HEK293 (cell line): ENCODE measurements around the gene ZDHHC13.

Source experiments
- ZFP37 ChIP-seq: fragments of 450-650 bp; formaldehyde crosslinking; IDR thresholded peaks from 2 replicates; pipeline ENCODE4 v1.5.1; 2016; ENCODE audit warnings: missing biosample characterization, missing genetic modification characterization
- ZNF133 ChIP-seq: fragments of 450-650 bp; formaldehyde crosslinking; IDR thresholded peaks from 2 replicates; pipeline ENCODE4 v1.5.1; 2016; ENCODE audit warnings: missing biosample characterization, missing genetic modification characterization
- ZNF211 ChIP-seq: fragments of 450-650 bp; formaldehyde crosslinking; IDR thresholded peaks from 2 replicates; pipeline ENCODE4 v1.5.1; 2016; ENCODE audit warnings: low read depth, missing biosample characterization, missing genetic modification characterization
- ZNF23 ChIP-seq: fragments of 450-650 bp; formaldehyde crosslinking; IDR thresholded peaks from 2 replicates; pipeline ENCODE4 v1.5.1; 2016; ENCODE audit warnings: missing biosample characterization, missing genetic modification characterization, borderline replicate concordance
- TF ChIP-seq, protein P1 (sequence below): fragments of 450-650 bp; formaldehyde crosslinking; IDR thresholded peaks from 2 replicates; pipeline ENCODE4 v1.5.1; 2016; ENCODE audit warnings: missing biosample characterization, missing genetic modification characterization, borderline replicate concordance
- TF ChIP-seq, protein P2 (sequence below): fragments of 450-650 bp; formaldehyde crosslinking; IDR thresholded peaks from 2 replicates; pipeline ENCODE4 v1.5.1; 2016; ENCODE audit warnings: missing biosample characterization, missing genetic modification characterization
- TF ChIP-seq, protein P3 (sequence below): fragments of 450-650 bp; formaldehyde crosslinking; IDR thresholded peaks from 2 replicates; pipeline ENCODE4 v1.5.1; 2016; ENCODE audit warnings: missing biosample characterization, missing genetic modification characterization

DNA sequence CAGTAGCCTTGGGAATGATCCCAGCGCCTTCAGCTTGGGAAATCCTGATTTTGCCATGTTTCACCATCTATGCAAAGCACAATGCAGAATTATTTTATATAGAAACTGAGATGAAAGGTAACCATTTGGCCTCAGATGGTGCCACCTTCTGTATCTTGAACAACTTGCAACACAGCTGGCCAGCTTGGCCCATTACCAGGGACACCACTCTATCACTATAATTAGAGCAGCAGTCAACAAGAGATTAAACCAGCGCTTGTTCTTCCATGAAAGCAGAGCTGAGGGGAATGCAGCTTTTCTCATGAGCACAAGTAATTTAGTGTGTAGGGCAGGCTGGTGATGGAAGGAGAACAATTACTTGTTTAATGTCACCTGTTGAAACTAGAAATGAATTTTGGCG lies 6.7 kb upstream of the ZDHHC13 start:
- TF ChIP-seq, protein P1, sequence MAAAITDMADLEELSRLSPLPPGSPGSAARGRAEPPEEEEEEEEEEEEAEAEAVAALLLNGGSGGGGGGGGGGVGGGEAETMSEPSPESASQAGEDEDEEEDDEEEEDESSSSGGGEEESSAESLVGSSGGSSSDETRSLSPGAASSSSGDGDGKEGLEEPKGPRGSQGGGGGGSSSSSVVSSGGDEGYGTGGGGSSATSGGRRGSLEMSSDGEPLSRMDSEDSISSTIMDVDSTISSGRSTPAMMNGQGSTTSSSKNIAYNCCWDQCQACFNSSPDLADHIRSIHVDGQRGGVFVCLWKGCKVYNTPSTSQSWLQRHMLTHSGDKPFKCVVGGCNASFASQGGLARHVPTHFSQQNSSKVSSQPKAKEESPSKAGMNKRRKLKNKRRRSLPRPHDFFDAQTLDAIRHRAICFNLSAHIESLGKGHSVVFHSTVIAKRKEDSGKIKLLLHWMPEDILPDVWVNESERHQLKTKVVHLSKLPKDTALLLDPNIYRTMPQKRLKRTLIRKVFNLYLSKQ (tag by site-specific recombination): no peak
- TF ChIP-seq, protein P2, sequence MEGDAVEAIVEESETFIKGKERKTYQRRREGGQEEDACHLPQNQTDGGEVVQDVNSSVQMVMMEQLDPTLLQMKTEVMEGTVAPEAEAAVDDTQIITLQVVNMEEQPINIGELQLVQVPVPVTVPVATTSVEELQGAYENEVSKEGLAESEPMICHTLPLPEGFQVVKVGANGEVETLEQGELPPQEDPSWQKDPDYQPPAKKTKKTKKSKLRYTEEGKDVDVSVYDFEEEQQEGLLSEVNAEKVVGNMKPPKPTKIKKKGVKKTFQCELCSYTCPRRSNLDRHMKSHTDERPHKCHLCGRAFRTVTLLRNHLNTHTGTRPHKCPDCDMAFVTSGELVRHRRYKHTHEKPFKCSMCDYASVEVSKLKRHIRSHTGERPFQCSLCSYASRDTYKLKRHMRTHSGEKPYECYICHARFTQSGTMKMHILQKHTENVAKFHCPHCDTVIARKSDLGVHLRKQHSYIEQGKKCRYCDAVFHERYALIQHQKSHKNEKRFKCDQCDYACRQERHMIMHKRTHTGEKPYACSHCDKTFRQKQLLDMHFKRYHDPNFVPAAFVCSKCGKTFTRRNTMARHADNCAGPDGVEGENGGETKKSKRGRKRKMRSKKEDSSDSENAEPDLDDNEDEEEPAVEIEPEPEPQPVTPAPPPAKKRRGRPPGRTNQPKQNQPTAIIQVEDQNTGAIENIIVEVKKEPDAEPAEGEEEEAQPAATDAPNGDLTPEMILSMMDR: no peak
- TF ChIP-seq ZFP37 (tag by site-specific recombination): no peak
- no peak for TF ChIP-seq ZNF211 (tag by site-specific recombination)
- TF ChIP-seq, protein P3, sequence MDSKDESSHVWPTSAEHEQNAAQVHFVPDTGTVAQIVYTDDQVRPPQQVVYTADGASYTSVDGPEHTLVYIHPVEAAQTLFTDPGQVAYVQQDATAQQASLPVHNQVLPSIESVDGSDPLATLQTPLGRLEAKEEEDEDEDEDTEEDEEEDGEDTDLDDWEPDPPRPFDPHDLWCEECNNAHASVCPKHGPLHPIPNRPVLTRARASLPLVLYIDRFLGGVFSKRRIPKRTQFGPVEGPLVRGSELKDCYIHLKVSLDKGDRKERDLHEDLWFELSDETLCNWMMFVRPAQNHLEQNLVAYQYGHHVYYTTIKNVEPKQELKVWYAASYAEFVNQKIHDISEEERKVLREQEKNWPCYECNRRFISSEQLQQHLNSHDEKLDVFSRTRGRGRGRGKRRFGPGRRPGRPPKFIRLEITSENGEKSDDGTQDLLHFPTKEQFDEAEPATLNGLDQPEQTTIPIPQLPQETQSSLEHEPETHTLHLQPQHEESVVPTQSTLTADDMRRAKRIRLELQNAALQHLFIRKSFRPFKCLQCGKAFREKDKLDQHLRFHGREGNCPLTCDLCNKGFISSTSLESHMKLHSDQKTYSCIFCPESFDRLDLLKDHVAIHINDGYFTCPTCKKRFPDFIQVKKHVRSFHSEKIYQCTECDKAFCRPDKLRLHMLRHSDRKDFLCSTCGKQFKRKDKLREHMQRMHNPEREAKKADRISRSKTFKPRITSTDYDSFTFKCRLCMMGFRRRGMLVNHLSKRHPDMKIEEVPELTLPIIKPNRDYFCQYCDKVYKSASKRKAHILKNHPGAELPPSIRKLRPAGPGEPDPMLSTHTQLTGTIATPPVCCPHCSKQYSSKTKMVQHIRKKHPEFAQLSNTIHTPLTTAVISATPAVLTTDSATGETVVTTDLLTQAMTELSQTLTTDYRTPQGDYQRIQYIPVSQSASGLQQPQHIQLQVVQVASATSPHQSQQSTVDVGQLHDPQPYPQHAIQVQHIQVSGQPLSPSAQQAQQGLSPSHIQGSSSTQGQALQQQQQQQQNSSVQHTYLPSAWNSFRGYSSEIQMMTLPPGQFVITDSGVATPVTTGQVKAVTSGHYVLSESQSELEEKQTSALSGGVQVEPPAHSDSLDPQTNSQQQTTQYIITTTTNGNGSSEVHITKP (tag by site-specific recombination): no peak
- TF ChIP-seq ZNF23 (tag by site-specific recombination): no peak
- TF ChIP-seq ZNF133 (tag by site-specific recombination): no peak
